IPS-18a (cell line): ENCODE data around the gene MYO5A.
"Not testable (repeated sequence)": the region's sequence is repeated elsewhere in the genome, so short reads cannot be mapped to it uniquely, and the experiment has no call there.

Source experiments
- H3K27ac ChIP-seq: one replicate; pipeline ENCODE4 v1.5.1; 2013; ENCODE audit warnings: low read length
- H3K27me3 ChIP-seq: one replicate; pipeline ENCODE4 v1.6.1; 2013; ENCODE audit warnings: mild to moderate bottlenecking, low read length; ENCODE audit not compliant: control insufficient read depth, insufficient read depth
- H3K36me3 ChIP-seq: one replicate; pipeline ENCODE4 v1.6.1; 2013; ENCODE audit warnings: low read depth, low read length; ENCODE audit not compliant: control insufficient read depth
- H3K4me1 ChIP-seq: one replicate; pipeline ENCODE4 v1.6.1; 2013; ENCODE audit warnings: low read depth, low read length; ENCODE audit not compliant: control insufficient read depth
- H3K4me3 ChIP-seq: one replicate; pipeline ENCODE4 v1.5.1; 2013; ENCODE audit warnings: low read length
- H3K9ac ChIP-seq: one replicate; pipeline ENCODE4 v1.6.1; 2013; ENCODE audit warnings: mild to moderate bottlenecking, low read length, moderate library complexity
- H3K9me3 ChIP-seq: one replicate; pipeline ENCODE4 v1.6.1; 2013; ENCODE audit warnings: low read depth, low read length; ENCODE audit not compliant: control insufficient read depth

MYO5A gene

DNA sequence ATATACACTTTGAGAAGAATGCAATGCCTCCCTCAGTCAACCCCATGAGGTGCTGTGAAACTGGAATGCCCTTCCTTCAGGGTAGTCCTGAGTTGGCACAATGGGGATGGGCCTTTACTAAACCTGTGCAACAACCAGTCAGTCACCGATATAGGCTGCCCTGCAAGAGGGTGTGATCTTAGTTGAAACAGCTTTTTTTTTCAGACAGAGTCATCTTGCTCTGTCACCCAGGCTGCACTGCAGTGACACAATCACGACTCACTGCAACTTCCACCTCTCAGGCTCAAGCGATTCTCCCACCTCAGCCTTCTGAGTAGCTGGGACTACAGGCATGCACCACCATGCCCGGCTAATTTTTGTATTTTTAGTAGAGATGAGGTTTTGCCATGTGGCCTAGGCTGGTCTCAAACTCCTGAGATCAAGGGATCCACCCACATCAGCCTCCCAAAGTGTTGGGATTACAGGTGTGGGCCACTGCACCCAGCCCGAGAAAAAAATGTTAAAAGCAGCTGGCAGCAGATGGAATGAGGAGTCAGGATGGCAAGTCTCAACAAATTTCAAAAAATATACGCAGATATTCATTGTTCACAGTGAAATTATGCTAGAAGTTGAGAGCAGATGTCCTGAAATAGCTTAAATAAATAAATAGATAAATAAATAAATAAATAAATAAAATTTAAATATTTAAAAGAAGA lies 31.8 kb downstream of the MYO5A start:
- Histone ChIP-seq H3K4me1 (no peaks in the 10 kb centered on the region), H3K36me3 (no peaks in the 10 kb centered on the region), H3K4me3 (no peak overlapping the region), H3K27me3 (no peaks in the 10 kb centered on the region), H3K9me3 (no peaks in the 10 kb centered on the region), H3K9ac (no peak overlapping the region), H3K27ac (no peak overlapping the region)

DNA sequence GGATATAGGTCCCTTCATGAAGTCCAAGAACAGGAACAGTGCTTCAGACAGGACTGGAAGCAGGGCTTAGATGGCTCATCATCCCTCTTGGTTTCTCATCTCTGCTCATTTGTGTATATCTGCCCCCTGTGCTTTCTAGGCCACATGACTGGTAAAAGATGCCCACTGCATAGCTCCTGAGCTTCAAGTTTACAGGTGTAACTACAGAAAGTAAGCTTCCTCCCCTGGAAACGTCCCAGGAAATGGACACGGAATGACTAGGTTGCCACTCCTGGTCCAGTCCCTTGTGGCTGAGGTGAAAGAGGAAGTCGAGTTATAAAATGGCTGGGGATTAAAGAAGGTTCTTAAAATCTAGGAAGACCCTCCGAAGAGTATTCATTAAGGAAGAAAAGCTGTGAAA lies 32.5 kb downstream of the MYO5A start:
- no peaks in the 10 kb centered on the region for H3K9me3 ChIP-seq
- H3K36me3 ChIP-seq, result no peaks in the 10 kb centered on the region
- H3K4me3 ChIP-seq, result no peak overlapping the region
- no peaks in the 10 kb centered on the region for H3K4me1 ChIP-seq
- no peaks in the 10 kb centered on the region for H3K27me3 ChIP-seq
- H3K27ac ChIP-seq, result no peak overlapping the region
- H3K9ac ChIP-seq, result no peak overlapping the region

- H3K27ac ChIP-seq, result no peak overlapping the region
- H3K9ac ChIP-seq, result no peak overlapping the region
- no peaks in the 10 kb centered on the region for H3K36me3 ChIP-seq
- no peaks in the 10 kb centered on the region for H3K9me3 ChIP-seq
- H3K27me3 ChIP-seq, result no peaks in the 10 kb centered on the region
- no peak overlapping the region for H3K4me3 ChIP-seq
- H3K4me1 ChIP-seq, result no peaks in the 10 kb centered on the region
Observed at GRCh38 chr15:52495125-52495524, 33.6 kb downstream of the MYO5A start.

- Histone ChIP-seq H3K27ac (no peak overlapping the region), H3K4me1 (no peaks in the 10 kb centered on the region), H3K9me3 (no peaks in the 10 kb centered on the region), H3K36me3 (no peaks in the 10 kb centered on the region), H3K27me3 (no peaks in the 10 kb centered on the region), H3K9ac (no peak overlapping the region), H3K4me3 (no peak overlapping the region)
Observed at GRCh38 chr15:52493968-52494367, 34.7 kb downstream of the MYO5A start.

DNA sequence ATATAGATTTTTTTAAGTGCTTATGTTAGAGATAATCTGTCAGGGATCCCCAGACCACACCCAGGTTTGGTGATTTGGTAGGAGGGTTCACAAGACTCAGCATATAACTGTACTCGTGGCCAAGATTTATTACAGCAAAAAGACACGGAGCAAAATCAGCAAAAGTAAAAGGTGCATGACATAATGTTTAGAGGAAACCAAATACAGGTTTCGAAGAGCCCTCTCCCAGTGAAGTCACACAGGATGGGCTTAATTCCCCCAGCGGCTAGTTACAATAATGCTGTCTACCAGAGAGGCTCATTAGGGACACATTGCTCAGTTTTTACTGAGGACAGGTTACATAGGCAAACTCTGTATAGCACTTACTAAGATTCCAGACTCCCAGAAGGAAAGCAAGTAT lies 36.5 kb downstream of the MYO5A start:
- no peaks in the 10 kb centered on the region for H3K4me1 ChIP-seq
- H3K9me3 ChIP-seq, result no peaks in the 10 kb centered on the region
- H3K9ac ChIP-seq, result no peak overlapping the region
- H3K36me3 ChIP-seq, result no peaks in the 10 kb centered on the region
- H3K4me3 ChIP-seq, result no peak overlapping the region
- H3K27me3 ChIP-seq, result no peaks in the 10 kb centered on the region
- H3K27ac ChIP-seq, result no peak overlapping the region

DNA sequence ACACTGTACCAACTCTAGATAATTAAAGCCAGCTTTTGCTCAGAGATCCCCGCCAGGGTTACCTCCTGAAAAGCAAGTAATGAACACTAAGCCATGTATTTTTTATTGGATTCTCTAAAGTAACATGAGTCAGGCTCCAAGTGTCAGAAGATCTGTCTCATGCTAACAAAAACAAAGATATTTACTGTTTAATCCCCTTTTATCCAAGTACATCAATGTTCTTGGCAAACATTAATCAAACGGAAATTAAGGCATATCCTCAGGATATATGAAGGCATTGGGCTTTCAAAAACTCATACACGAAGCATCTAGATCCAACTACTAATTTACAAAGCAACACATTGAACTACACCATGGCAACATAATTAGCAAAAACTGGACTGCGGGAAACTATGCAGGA lies 37.2 kb downstream of the MYO5A start:
- H3K4me3 ChIP-seq, result no peak overlapping the region
- no peaks in the 10 kb centered on the region for H3K36me3 ChIP-seq
- no peak overlapping the region for H3K9ac ChIP-seq
- no peaks in the 10 kb centered on the region for H3K4me1 ChIP-seq
- H3K9me3 ChIP-seq, result no peaks in the 10 kb centered on the region
- no peaks in the 10 kb centered on the region for H3K27me3 ChIP-seq
- no peak overlapping the region for H3K27ac ChIP-seq

- not testable (repeated sequence) for H3K27me3 ChIP-seq, H3K9ac ChIP-seq, H3K4me3 ChIP-seq, H3K9me3 ChIP-seq, H3K27ac ChIP-seq, H3K36me3 ChIP-seq
- H3K4me1 ChIP-seq, result peaks cover 11% of the 10 kb centered on the region
Observed at GRCh38 chr15:52489430-52489829, 39.2 kb downstream of the MYO5A start.

- Histone ChIP-seq H3K9me3 (no peaks in the 10 kb centered on the region), H3K9ac (no peak overlapping the region), H3K36me3 (no peaks in the 10 kb centered on the region), H3K27me3 (no peaks in the 10 kb centered on the region), H3K27ac (no peak overlapping the region), H3K4me1 (peaks cover 11% of the 10 kb centered on the region), H3K4me3 (no peak overlapping the region)
Observed at GRCh38 chr15:52488830-52489229, 39.9 kb downstream of the MYO5A start.

DNA sequence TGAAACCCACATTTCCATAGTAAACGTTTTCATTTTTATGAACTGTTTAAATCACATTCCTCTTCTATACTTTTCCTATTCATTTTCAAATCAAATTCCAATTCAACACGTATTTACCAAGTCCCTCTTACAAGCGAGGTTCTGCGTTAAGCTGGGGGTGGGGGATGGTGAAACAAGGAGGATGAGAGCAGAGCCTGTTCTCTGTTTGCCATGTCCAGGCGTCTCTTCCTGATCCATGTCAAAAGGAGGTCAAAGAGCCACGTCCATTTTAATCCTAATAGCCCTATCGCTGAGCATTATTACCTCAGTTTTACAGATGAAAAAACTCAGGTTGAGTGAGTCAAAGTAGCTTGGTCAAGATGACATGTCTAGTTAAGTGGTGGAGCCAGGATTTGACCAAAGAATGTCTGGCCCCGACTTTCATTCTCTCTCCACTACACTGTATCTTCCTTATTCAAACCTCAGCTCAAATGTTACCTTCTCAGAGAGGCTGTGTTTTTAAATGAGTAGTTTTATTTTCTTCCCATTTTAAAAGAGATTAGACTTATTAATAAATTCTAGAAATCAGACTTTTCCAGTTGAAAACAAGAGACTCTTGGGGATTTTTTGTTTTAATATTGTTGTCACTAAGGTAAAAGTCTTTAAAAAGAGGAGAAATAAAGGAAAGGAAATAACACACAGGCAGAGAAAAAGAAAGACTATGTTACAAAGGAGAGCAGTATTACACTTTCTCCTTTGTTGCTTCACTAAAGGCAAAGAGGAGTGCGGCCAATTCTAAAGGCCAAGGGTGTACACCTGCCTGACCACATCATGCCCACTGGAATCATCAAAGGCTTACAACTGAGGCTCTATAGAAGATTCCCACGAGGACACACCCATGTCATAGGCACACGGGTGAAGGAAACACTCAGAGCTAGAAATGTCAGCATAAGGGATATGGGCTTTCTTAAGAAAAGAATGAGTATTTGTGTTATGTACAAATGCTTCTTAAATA lies 42.4 kb downstream of the MYO5A start:
- Histone ChIP-seq H3K27ac (no peak overlapping the region), H3K9me3 (no peaks in the 10 kb centered on the region), H3K27me3 (no peaks in the 10 kb centered on the region), H3K4me1 (peaks cover 11% of the 10 kb centered on the region), H3K4me3 (peak overlapping the region; percentile 31), H3K36me3 (no peaks in the 10 kb centered on the region), H3K9ac (peak overlapping the region; percentile 23)

DNA sequence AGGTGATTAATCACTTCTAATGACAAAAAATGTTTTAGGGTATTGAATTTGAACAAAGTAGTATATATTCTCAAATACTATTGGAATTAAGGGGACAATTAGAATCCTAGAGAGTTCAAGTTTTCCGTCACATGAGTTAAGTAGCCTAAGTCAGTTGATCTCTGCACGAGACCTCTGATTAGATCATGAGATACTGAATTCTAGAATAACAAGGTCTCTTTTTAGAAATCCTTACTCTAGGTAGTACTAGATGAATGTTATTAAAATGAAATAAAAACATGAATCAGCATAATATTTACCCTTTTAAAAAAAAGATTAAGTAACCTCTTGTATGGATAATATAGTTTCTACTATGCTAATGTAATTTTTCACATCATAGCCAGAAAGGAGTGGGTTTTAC lies 43.4 kb downstream of the MYO5A start:
- no peaks in the 10 kb centered on the region for H3K36me3 ChIP-seq
- no peaks in the 10 kb centered on the region for H3K9me3 ChIP-seq
- no peak overlapping the region for H3K4me3 ChIP-seq
- H3K9ac ChIP-seq, result no peak overlapping the region
- H3K4me1 ChIP-seq, result peaks cover 11% of the 10 kb centered on the region
- H3K27ac ChIP-seq, result no peak overlapping the region
- H3K27me3 ChIP-seq, result no peaks in the 10 kb centered on the region

GRCh38 chr15:52483707-52484106 lies 45.0 kb downstream of the MYO5A start:
- H3K9ac ChIP-seq, result no peak overlapping the region
- no peaks in the 10 kb centered on the region for H3K36me3 ChIP-seq
- H3K27ac ChIP-seq, result no peak overlapping the region
- H3K27me3 ChIP-seq, result no peaks in the 10 kb centered on the region
- no peak overlapping the region for H3K4me3 ChIP-seq
- peaks cover under 1% of the 10 kb centered on the region for H3K9me3 ChIP-seq
- H3K4me1 ChIP-seq, result peaks cover 11% of the 10 kb centered on the region
